K562 (cell line): ENCODE results near the gene WDR49. TPM values are rescaled to one million over a fixed set of nuclear protein-coding genes. Genes with fewer than 3 reads are reported as not detected.
"Not testable (repeated sequence)": the region's sequence is repeated elsewhere in the genome, so short reads cannot be mapped to it uniquely, and the experiment has no call there.

ENCODE experiments used
- ATAC-seq: fragments of 200-7000 bp; cut with Tn5 transposase; 3 replicates; pipeline ENCODE4 v1.9.1; 2020; ENCODE audit warnings: moderate library complexity
- BruUV-seq: library from RNA; stranded (reverse); fragments of 400-500 nt; replicated peaks from 2 replicates; lab custom pipeline; 2021; lab: Mats Ljungman, UMichigan
- CTCF ChIA-PET: fragments of 300-600 bp; formaldehyde crosslinking; extraction: SDS; loops from one replicate; lab custom pipeline; 2021; ENCODE audit warnings: low intra/inter-chr PET ratio; lab: Yijun Ruan, JAX
- POLR2A ChIA-PET: fragments of 300-600, 350-650 bp; sonication (Branson Sonifier 250); formaldehyde crosslinking; extraction: SDS; loops from one replicate; lab custom pipeline; 2021; ENCODE audit warnings: antibody characterized with exemption, inconsistent platforms; lab: Yijun Ruan, JAX
- DNase-seq, 4 experiments: peaks; one replicate each; pipeline versions ENCODE4 v3.0.0 to v3.0.0-alpha.2; 2011 to 2018; ENCODE audit warnings: low spot score in 3 of 4, mixed read lengths in 3 of 4; ENCODE audit errors: extremely low read depth in 1 of 4
- FAIRE-seq: peaks from 2 replicates; lab custom pipeline; 2011; peaks lifted over from hg19 to GRCh38; lab: Jason Lieb, UNC
- H2AFZ ChIP-seq: 2 replicates; pipeline ENCODE4 v1.6.0; 2011; ENCODE audit warnings: low read depth, low read length, control low read depth, inconsistent platforms
- H3K27ac ChIP-seq: fragments of 200-600 bp; 3 replicates; pipeline ENCODE4 v1.8.0; 2011; ENCODE audit warnings: low read depth, mild to moderate bottlenecking, control low read depth, inconsistent platforms, low read length, moderate library complexity, mixed read lengths; ENCODE audit errors: extremely low read depth
- H3K27me3 ChIP-seq, 2 experiments: fragments of 300-600 bp in 1 of 2; 2 replicates in 1 of 2; 3 replicates in 1 of 2; pipeline versions ENCODE4 v1.6.0 to v1.8.0; 2011; ENCODE audit warnings: inconsistent platforms in 2 of 2, low read length in 2 of 2, mild to moderate bottlenecking in 1 of 2, mixed read lengths in 1 of 2, moderate library complexity in 1 of 2; ENCODE audit not compliant: control insufficient read depth in 2 of 2, insufficient read depth in 2 of 2
- H3K36me3 ChIP-seq: fragments of 300-600 bp; 3 replicates; pipeline ENCODE4 v1.8.0; 2011; ENCODE audit warnings: mild to moderate bottlenecking, low read length, inconsistent platforms; ENCODE audit not compliant: control insufficient read depth, insufficient read depth
- H3K4me1 ChIP-seq, 2 experiments: fragments of 200-600 bp in 1 of 2; replicated peaks in 1 of 2; 2 replicates in 1 of 2; 3 replicates in 1 of 2; pipeline versions ENCODE4 v1.5.1 to v1.8.0; 2011; ENCODE audit warnings: inconsistent platforms in 2 of 2, low read length in 2 of 2, mild to moderate bottlenecking in 1 of 2, mixed read lengths in 1 of 2, moderate library complexity in 1 of 2; ENCODE audit not compliant: control insufficient read depth in 2 of 2, insufficient read depth in 2 of 2
- H3K4me2 ChIP-seq: 2 replicates; pipeline ENCODE4 v1.6.1; 2011; ENCODE audit warnings: low read length, control low read depth, inconsistent platforms, mixed read lengths; ENCODE audit not compliant: insufficient read depth
- H3K4me3 ChIP-seq: fragments of 200-600 bp; sonication (generic), shearing (Covaris generic); 2 replicates; pipeline ENCODE4 v1.5.1; 2016; ENCODE audit warnings: control low read depth, inconsistent platforms
- H3K79me2 ChIP-seq: fragments of 200-600 bp; 3 replicates; pipeline ENCODE4 v1.8.0; 2011; ENCODE audit warnings: low read length, inconsistent platforms; ENCODE audit not compliant: control insufficient read depth, insufficient read depth
- H3K9ac ChIP-seq, 2 experiments: 2 replicates each; pipeline versions ENCODE4 v1.6.0 to v1.6.1; 2011; ENCODE audit warnings: low read depth in 2 of 2, low read length in 2 of 2, control low read depth in 1 of 2, inconsistent platforms in 1 of 2, mild to moderate bottlenecking in 1 of 2, mixed read lengths in 1 of 2; ENCODE audit not compliant: insufficient read depth in 1 of 2
- H3K9me1 ChIP-seq: one replicate; pipeline ENCODE4 v1.6.0; 2011; ENCODE audit warnings: inconsistent platforms, mild to moderate bottlenecking, low read length, moderate library complexity; ENCODE audit not compliant: control insufficient read depth, insufficient read depth
- H3K9me3 ChIP-seq: replicated peaks from 2 replicates; pipeline ENCODE4 v1.5.1; 2011; ENCODE audit warnings: low read depth, low read length, inconsistent platforms; ENCODE audit not compliant: control insufficient read depth, insufficient read depth
- H4K20me1 ChIP-seq: replicated peaks from 2 replicates; pipeline ENCODE4 v1.6.1; 2011; ENCODE audit warnings: low read length, inconsistent platforms, mixed read lengths; ENCODE audit not compliant: control insufficient read depth, insufficient read depth
- ELF2 ChIP-seq: fragments of 250-450 bp; sonication (Bioruptor Pico); IDR thresholded peaks from 2 replicates; pipeline ENCODE4 v1.5.0; 2021; ENCODE audit warnings: mild to moderate bottlenecking
- GTF2E2 ChIP-seq: fragments of 200-800 bp; sonication (Bioruptor generic); IDR thresholded peaks from 2 replicates; pipeline ENCODE4 v1.6.1; 2016; ENCODE audit warnings: missing genetic modification characterization, missing compliant biosample characterization
- MAFG ChIP-seq: fragments of 450-650 bp; conservative IDR thresholded peaks from 2 replicates; pipeline ENCODE4 v1.6.1; 2016; ENCODE audit warnings: missing genetic modification characterization, missing compliant biosample characterization
- NR2F6 ChIP-seq: fragments of 450-650 bp; formaldehyde crosslinking; IDR thresholded peaks from 2 replicates; pipeline ENCODE4 v1.4.0; 2020; ENCODE audit warnings: mild to moderate bottlenecking
- PTRF ChIP-seq: fragments of 450-650 bp; IDR thresholded peaks from 2 replicates; pipeline ENCODE4 v1.6.1; 2016; ENCODE audit warnings: mild to moderate bottlenecking, missing genetic modification characterization, missing compliant biosample characterization
- RBM34 ChIP-seq: fragments of 200-400 bp; formaldehyde crosslinking; IDR thresholded peaks from 2 replicates; pipeline ENCODE4 v1.6.1; 2018; ENCODE audit warnings: low read length, borderline replicate concordance; ENCODE audit not compliant: insufficient read depth
- SUPT5H ChIP-seq: fragments of 450-650 bp; IDR thresholded peaks from 2 replicates; pipeline ENCODE4 v1.6.1; 2016
- ZFX ChIP-seq: sonication (generic); formaldehyde crosslinking; IDR thresholded peaks from 2 replicates; pipeline ENCODE4 v1.8.0; 2022; ENCODE audit warnings: mild to moderate bottlenecking, missing genetic modification reagents, moderate library complexity
- ZNF165 ChIP-seq: fragments of 250-450 bp; sonication (Bioruptor Pico); IDR thresholded peaks from 2 replicates; pipeline ENCODE4 v1.4.0; 2020; ENCODE audit warnings: borderline replicate concordance
- ZNF324 ChIP-seq: fragments of 250-450 bp; sonication (Bioruptor Pico); IDR thresholded peaks from 2 replicates; pipeline ENCODE4 v1.4.0; 2020; ENCODE audit warnings: mild to moderate bottlenecking
- WGBS: fragments of 100-300 bp; shearing (Covaris generic); methylation state at CpG from one replicate; pipeline ENCODE4 v1.1.6; 2016; ENCODE audit warnings: low coverage, mixed read lengths; ENCODE audit not compliant: insufficient coverage; ENCODE audit errors: missing lambda C conversion rate; 5-methylcytosine and 5-hydroxymethylcytosine counted together
- in situ Hi-C: fragments of 300-500 bp; cut with MboI; formaldehyde crosslinking; loops from 4 replicates; pipeline ENCODE4 v1.15.0; 2018; ENCODE audit warnings: inconsistent platforms, mixed read lengths
- intact Hi-C: fragments of 100-400 bp; cut with micrococcal nuclease; formaldehyde crosslinking; loops from 2 replicates; pipeline ENCODE4 v1.14.2; 2022
- polyA plus RNA-seq, 8 experiments: library from polyadenylated mRNA; depleted of rRNA in 4 of 8; stranded (reverse) in 5 of 8; unstranded in 3 of 8; fragments of >200 nt; fragmentation: Nextera tagmentation in 2 of 8; fragmentation: Illumina TruSeq in 1 of 8; extraction: Ambion mirVana in 2 of 8; extraction: Trizol in 1 of 8; gene quantifications; 2 replicates each; pipeline versions ENCODE4 v1.2.1 to v1.2.3, GENCODE V29; 2011 to 2014; ENCODE audit warnings: inconsistent platforms in 1 of 8, missing spikeins in 1 of 8
- total RNA-seq, 7 experiments: library from RNA; depleted of rRNA in 6 of 7; stranded (reverse); fragments of >200 nt in 6 of 7; fragmentation: Illumina TruSeq in 2 of 7; extraction: Trizol in 2 of 7; gene quantifications; 2 replicates each; pipeline versions ENCODE4 v1.2.1 to v1.2.3, GENCODE V29; 2011 to 2021; ENCODE audit warnings: low replicate concordance in 1 of 7
- TF ChIP-seq, protein P1 (sequence below): fragments of 450-650 bp; IDR thresholded peaks from 2 replicates; pipeline ENCODE4 v1.6.1; 2017; ENCODE audit warnings: mild to moderate bottlenecking, moderate library complexity
- TF ChIP-seq, protein P2 (sequence below): fragments of 250-450 bp; sonication (Bioruptor Pico); IDR thresholded peaks from 2 replicates; pipeline ENCODE4 v1.5.0; 2021; ENCODE audit warnings: mild to moderate bottlenecking, borderline replicate concordance
- TF ChIP-seq, protein P3 (sequence below): conservative IDR thresholded peaks from 2 replicates; pipeline ENCODE4 v1.6.1; 2011; ENCODE audit warnings: low read depth, mild to moderate bottlenecking, low read length; ENCODE audit not compliant: control insufficient read depth

The WDR49 gene
- total and polyA plus RNA-seq, 9 of the 15 experiments (the other 6 are each of a cell fraction or from before 2014, with no cell fraction given): not detected

GRCh38 chr3:167614196-167614595, 39.5 kb downstream of the WDR49 start:
- ATAC-seq, H3K27me3 ChIP-seq, FAIRE-seq, in situ Hi-C loops, POLR2A ChIA-PET, H3K9me3 ChIP-seq, H3K79me2 ChIP-seq, BruUV-seq, CTCF ChIA-PET, H3K27ac ChIP-seq, DNase-seq, H3K4me2 ChIP-seq, H3K4me1 ChIP-seq, H3K9me1 ChIP-seq, H3K4me3 ChIP-seq, H2AFZ ChIP-seq, H3K9ac ChIP-seq, H3K36me3 ChIP-seq, H4K20me1 ChIP-seq, intact Hi-C loops: not testable (repeated sequence)
- WGBS: 4% methylated on average over 5 of the region's 5 CpGs

- Histone ChIP-seq H3K9me1 (no peaks in the 10 kb centered on the region), H3K9me3 (no peaks in the 10 kb centered on the region), H4K20me1 (no peaks in the 10 kb centered on the region), H3K27me3 (no peaks in the 10 kb centered on the region), H3K36me3 (no peaks in the 10 kb centered on the region), H3K4me1 (no peaks in the 10 kb centered on the region), H3K9ac (no peak overlapping the region), H3K79me2 (no peaks in the 10 kb centered on the region), H3K4me2 (no peak overlapping the region), H3K27ac (no peak overlapping the region), H2AFZ (no peak overlapping the region), H3K4me3 (no peak overlapping the region)
- intact Hi-C loops (no loop called here), in situ Hi-C loops (no loop called here)
- DNase-seq (no peak), FAIRE-seq (no peak), ATAC-seq (no peak)
- WGBS: 2% methylated on average over 2 of the region's 2 CpGs
- no TSS peak for BruUV-seq
- ChIA-PET POLR2A (no interaction called here), CTCF (no interaction called here)
- TF ChIP-seq PTRF (tag) (no peak), MAFG (no peak), ZNF324 (CRISPR knock-in tag) (no peak), RBM34 (no peak), SUPT5H (no peak), ZFX (CRISPR knock-in tag) (no peak), GTF2E2 (tag) (no peak), ELF2 (CRISPR knock-in tag) (no peak), NR2F6 (CRISPR knock-in tag) (no peak), ZNF165 (CRISPR knock-in tag) (no peak)
- TF ChIP-seq, protein P1, sequence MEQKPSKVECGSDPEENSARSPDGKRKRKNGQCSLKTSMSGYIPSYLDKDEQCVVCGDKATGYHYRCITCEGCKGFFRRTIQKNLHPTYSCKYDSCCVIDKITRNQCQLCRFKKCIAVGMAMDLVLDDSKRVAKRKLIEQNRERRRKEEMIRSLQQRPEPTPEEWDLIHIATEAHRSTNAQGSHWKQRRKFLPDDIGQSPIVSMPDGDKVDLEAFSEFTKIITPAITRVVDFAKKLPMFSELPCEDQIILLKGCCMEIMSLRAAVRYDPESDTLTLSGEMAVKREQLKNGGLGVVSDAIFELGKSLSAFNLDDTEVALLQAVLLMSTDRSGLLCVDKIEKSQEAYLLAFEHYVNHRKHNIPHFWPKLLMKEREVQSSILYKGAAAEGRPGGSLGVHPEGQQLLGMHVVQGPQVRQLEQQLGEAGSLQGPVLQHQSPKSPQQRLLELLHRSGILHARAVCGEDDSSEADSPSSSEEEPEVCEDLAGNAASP: no peak
- TF ChIP-seq, protein P2, sequence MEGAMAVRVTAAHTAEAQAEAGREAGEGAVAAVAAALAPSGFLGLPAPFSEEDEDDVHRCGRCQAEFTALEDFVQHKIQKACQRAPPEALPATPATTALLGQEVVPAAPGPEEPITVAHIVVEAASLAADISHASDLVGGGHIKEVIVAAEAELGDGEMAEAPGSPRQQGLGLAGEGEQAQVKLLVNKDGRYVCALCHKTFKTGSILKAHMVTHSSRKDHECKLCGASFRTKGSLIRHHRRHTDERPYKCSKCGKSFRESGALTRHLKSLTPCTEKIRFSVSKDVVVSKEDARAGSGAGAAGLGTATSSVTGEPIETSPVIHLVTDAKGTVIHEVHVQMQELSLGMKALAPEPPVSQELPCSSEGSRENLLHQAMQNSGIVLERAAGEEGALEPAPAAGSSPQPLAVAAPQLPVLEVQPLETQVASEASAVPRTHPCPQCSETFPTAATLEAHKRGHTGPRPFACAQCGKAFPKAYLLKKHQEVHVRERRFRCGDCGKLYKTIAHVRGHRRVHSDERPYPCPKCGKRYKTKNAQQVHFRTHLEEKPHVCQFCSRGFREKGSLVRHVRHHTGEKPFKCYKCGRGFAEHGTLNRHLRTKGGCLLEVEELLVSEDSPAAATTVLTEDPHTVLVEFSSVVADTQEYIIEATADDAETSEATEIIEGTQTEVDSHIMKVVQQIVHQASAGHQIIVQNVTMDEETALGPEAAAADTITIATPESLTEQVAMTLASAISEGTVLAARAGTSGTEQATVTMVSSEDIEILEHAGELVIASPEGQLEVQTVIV (CRISPR knock-in tag): no peak
- TF ChIP-seq, protein P3, sequence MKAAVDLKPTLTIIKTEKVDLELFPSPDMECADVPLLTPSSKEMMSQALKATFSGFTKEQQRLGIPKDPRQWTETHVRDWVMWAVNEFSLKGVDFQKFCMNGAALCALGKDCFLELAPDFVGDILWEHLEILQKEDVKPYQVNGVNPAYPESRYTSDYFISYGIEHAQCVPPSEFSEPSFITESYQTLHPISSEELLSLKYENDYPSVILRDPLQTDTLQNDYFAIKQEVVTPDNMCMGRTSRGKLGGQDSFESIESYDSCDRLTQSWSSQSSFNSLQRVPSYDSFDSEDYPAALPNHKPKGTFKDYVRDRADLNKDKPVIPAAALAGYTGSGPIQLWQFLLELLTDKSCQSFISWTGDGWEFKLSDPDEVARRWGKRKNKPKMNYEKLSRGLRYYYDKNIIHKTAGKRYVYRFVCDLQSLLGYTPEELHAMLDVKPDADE: no peak
These were observed 42.0 kb downstream of the WDR49 start for GRCh38 chr3:167611718-167612117.
